HUES64 (cell line): ENCODE results near the gene HECTD1. TPM values are rescaled to one million over a fixed set of nuclear protein-coding genes. Genes with fewer than 3 reads are reported as not detected.
"Not testable (repeated sequence)": the region's sequence is repeated elsewhere in the genome, so short reads cannot be mapped to it uniquely, and the experiment has no call there.

Experiments
- H3K27ac ChIP-seq: 2 replicates; pipeline ENCODE4 v1.7.0; 2013; ENCODE audit warnings: low read depth, low read length, inconsistent platforms
- H3K27me3 ChIP-seq: 2 replicates; pipeline ENCODE4 v1.6.1; 2013; ENCODE audit warnings: mild to moderate bottlenecking, low read length; ENCODE audit not compliant: insufficient read depth
- H3K36me3 ChIP-seq: 2 replicates; pipeline ENCODE4 v1.6.1; 2013; ENCODE audit warnings: mild to moderate bottlenecking, low read length; ENCODE audit not compliant: insufficient read depth
- H3K4me1 ChIP-seq: 2 replicates; pipeline ENCODE4 v1.6.1; 2013; ENCODE audit warnings: mild to moderate bottlenecking, low read length, moderate library complexity; ENCODE audit not compliant: insufficient read depth
- H3K4me3 ChIP-seq: 2 replicates; pipeline ENCODE4 v1.5.1; 2013; ENCODE audit warnings: mild to moderate bottlenecking, low read length, moderate library complexity
- H3K9ac ChIP-seq: 2 replicates; pipeline ENCODE4 v1.6.1; 2013; ENCODE audit warnings: mild to moderate bottlenecking, low read depth, low read length
- H3K9me3 ChIP-seq: 2 replicates; pipeline ENCODE4 v1.6.1; 2013; ENCODE audit warnings: low read depth, low read length; ENCODE audit not compliant: insufficient read depth
- WGBS: fragments of 150-250, 120-280 bp; methylation state at CpG from one replicate; pipeline ENCODE4 v1.1.7; 2013; ENCODE audit warnings: missing lambda C conversion rate; 5-methylcytosine and 5-hydroxymethylcytosine counted together
- polyA plus RNA-seq, 2 experiments: library from polyadenylated mRNA; stranded (reverse); fragments of 50-300 nt; gene quantifications; one replicate each; pipeline ENCODE4 v1.2.3, GENCODE V29; 2013

HECTD1 gene
- polyA plus RNA-seq (2013, experiment 1 of 2) = 52.8 TPM
- polyA plus RNA-seq (2013, experiment 2 of 2) = 47.6 TPM

GRCh38 chr14:31207755-31208545 lies at the start of gene HECTD1:
Gene HECTD1 (minus strand): TSS chr14:31207793. CDS start chr14:31205936, 1,857 bp downstream.
- H3K4me3 ChIP-seq = peak within 1 kb of the TSS; percentile 82
- H3K4me1 ChIP-seq = peaks cover 19% of the 10 kb centered on the region
- peaks cover 24% of the 10 kb centered on the region for H3K36me3 ChIP-seq
- no peaks in the 10 kb centered on the region for H3K27me3 ChIP-seq
- H3K27ac ChIP-seq = peak within 1 kb of the TSS; percentile 99
- 3% methylated on average over 79 of the region's 79 CpGs for WGBS
- peak within 1 kb of the TSS; percentile 96 for H3K9ac ChIP-seq
- H3K9me3 ChIP-seq = no peaks in the 10 kb centered on the region; the same call in 1 of the 2 replicates

GRCh38 chr14:31257244-31257553 lies 49.6 kb upstream of the HECTD1 start:
- no peaks in the 10 kb centered on the region for H3K27me3 ChIP-seq
- WGBS = 100% methylated on average over 1 of the region's 1 CpG

GRCh38 chr14:31256534-31257243 lies 49.1 kb upstream of the HECTD1 start:
- Histone ChIP-seq H3K9ac (no peak overlapping the region), H3K27me3 (no peaks in the 10 kb centered on the region), H3K36me3 (no peaks in the 10 kb centered on the region), H3K9me3 (no peaks in the 10 kb centered on the region), H3K27ac (no peak overlapping the region), H3K4me3 (no peak overlapping the region), H3K4me1 (0 out of 2 replicates have a peak, but pooled peaks cover under 1% of the 10 kb centered on the region)
- WGBS = 95% methylated on average over 5 of the region's 5 CpGs

More at GRCh38 chr14:31257244-31257553, 49.6 kb upstream of the HECTD1 start:
- no peaks in the 10 kb centered on the region for H3K9me3 ChIP-seq
- no peak overlapping the region for H3K27ac ChIP-seq
- no peak overlapping the region for H3K9ac ChIP-seq
- no peak overlapping the region for H3K4me3 ChIP-seq
- H3K4me1 ChIP-seq = 0 out of 2 replicates have a peak, but pooled peaks cover 4% of the 10 kb centered on the region
- no peaks in the 10 kb centered on the region for H3K36me3 ChIP-seq

- not testable (repeated sequence) for H3K4me1 ChIP-seq, H3K27me3 ChIP-seq, H3K4me3 ChIP-seq, H3K27ac ChIP-seq, H3K9me3 ChIP-seq, H3K9ac ChIP-seq, H3K36me3 ChIP-seq
- 90% methylated on average over 4 of the region's 4 CpGs for WGBS
These were observed 48.3 kb upstream of the HECTD1 start for GRCh38 chr14:31255918-31256317.

- H3K27me3 ChIP-seq = no peaks in the 10 kb centered on the region
- no peak overlapping the region for H3K9ac ChIP-seq
- H3K4me1 ChIP-seq = no peaks in the 10 kb centered on the region
- WGBS = 100% methylated on average over 1 of the region's 2 CpGs
- H3K36me3 ChIP-seq = no peaks in the 10 kb centered on the region
- no peak overlapping the region for H3K4me3 ChIP-seq
- H3K9me3 ChIP-seq = no peaks in the 10 kb centered on the region
- no peak overlapping the region for H3K27ac ChIP-seq
These were observed 47.7 kb upstream of the HECTD1 start for GRCh38 chr14:31255286-31255685.

- H3K4me3 ChIP-seq = no peak overlapping the region
These were observed 46.3 kb upstream of the HECTD1 start for GRCh38 chr14:31253746-31254471.

GRCh38 chr14:31252865-31253264 lies 45.3 kb upstream of the HECTD1 start:
- WGBS = 96% methylated on average over 1 of the region's 1 CpG
- Histone ChIP-seq H3K27me3 (no peaks in the 10 kb centered on the region), H3K4me3 (no peak overlapping the region)

More at GRCh38 chr14:31253746-31254471, 46.3 kb upstream of the HECTD1 start:
- 96% methylated on average over 9 of the region's 9 CpGs for WGBS
- H3K36me3 ChIP-seq = no peaks in the 10 kb centered on the region
- H3K9ac ChIP-seq = no peak overlapping the region
- H3K4me1 ChIP-seq = no peaks in the 10 kb centered on the region
- no peak overlapping the region for H3K27ac ChIP-seq
- H3K27me3 ChIP-seq = no peaks in the 10 kb centered on the region
- H3K9me3 ChIP-seq = no peaks in the 10 kb centered on the region

GRCh38 chr14:31251028-31251958 lies 43.7 kb upstream of the HECTD1 start:
- Histone ChIP-seq H3K4me3 (no peak overlapping the region), H3K4me1 (no peaks in the 10 kb centered on the region), H3K9me3 (no peaks in the 10 kb centered on the region), H3K27ac (no peak overlapping the region), H3K36me3 (no peaks in the 10 kb centered on the region), H3K27me3 (no peaks in the 10 kb centered on the region), H3K9ac (no peak overlapping the region)
- 85% methylated on average over 9 of the region's 10 CpGs for WGBS

More at GRCh38 chr14:31252865-31253264, 45.3 kb upstream of the HECTD1 start:
- no peaks in the 10 kb centered on the region for H3K36me3 ChIP-seq
- no peak overlapping the region for H3K9ac ChIP-seq
- H3K27ac ChIP-seq = no peak overlapping the region
- no peaks in the 10 kb centered on the region for H3K4me1 ChIP-seq
- no peaks in the 10 kb centered on the region for H3K9me3 ChIP-seq

GRCh38 chr14:31244626-31245025 lies 37.0 kb upstream of the HECTD1 start:
- H3K9ac ChIP-seq = no peak overlapping the region
- H3K4me3 ChIP-seq = no peak overlapping the region
- no peaks in the 10 kb centered on the region for H3K27me3 ChIP-seq
- 83% methylated on average over 3 of the region's 3 CpGs for WGBS
- no peaks in the 10 kb centered on the region for H3K36me3 ChIP-seq
- no peaks in the 10 kb centered on the region for H3K9me3 ChIP-seq
- peak overlapping the region; percentile 56; the same call in 1 of the 2 replicates for H3K27ac ChIP-seq
- peaks cover 5% of the 10 kb centered on the region for H3K4me1 ChIP-seq

- WGBS = 82% methylated on average over 8 of the region's 8 CpGs
- Histone ChIP-seq H3K36me3 (no peaks in the 10 kb centered on the region), H3K9ac (no peak overlapping the region), H3K4me1 (peaks cover 5% of the 10 kb centered on the region), H3K9me3 (no peaks in the 10 kb centered on the region), H3K27me3 (no peaks in the 10 kb centered on the region), H3K27ac (no peak overlapping the region; the same call in 1 of the 2 replicates), H3K4me3 (no peak overlapping the region)
These were observed 36.3 kb upstream of the HECTD1 start for GRCh38 chr14:31243860-31244259.
